NCI-H187 (cell line): ENCODE measurements around the gene PAK5.

Experiments
- DNase-seq, 2 experiments: peaks; one replicate each; lab custom pipeline; 2025; lab: John Stamatoyannopoulos, UW

PAK5 gene

GRCh38 chr20:9838378-9839295 lies at the start of gene PAK5:
TSS of gene PAK5 (minus strand) at chr20:9839076. CDS start at chr20:9644328, 194,748 bp downstream.
- peak; percentile 85 to 96 for DNase-seq

GRCh38 chr20:9887706-9888105 lies 48.8 kb upstream of the PAK5 start:
- DNase-seq, result no peak

DNA sequence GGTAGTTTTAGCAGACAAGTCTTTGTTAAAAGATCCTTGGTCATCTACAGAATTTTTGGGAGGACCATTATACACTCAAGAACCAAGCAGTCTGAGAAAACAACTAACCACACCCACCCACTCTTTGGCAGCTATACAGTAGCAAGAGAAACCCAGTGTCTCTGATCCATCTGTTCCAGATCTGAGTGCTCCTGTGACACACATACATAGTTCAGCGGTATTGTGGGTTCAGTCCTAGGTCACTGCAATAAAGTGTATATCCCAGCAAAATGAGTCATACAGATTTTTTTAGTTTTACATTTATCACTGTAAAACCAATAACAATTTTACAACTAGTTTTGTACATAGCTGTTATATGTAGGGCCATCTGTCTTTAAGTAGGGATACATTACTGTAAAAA lies 47.4 kb upstream of the PAK5 start:
- no peak for DNase-seq

DNA sequence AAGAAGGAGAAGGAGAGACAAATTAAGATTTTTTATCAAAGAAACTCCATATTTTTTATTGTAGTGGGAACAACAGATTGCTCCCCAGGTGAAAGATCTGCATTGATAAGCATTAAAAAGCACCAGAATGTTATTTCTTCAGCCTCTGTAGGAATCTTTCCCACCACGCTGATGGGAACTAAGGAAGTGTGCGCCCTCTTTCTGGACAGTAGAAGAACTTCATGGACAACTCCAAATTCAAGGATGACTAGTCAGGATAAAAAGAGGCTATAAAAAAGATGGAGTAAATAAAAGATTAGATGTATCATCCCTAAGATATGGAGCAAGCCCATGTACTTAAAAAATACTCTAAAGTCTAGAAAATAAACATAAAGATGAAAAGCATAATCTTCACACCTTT lies 45.8 kb upstream of the PAK5 start:
- DNase-seq, result no peak

DNA sequence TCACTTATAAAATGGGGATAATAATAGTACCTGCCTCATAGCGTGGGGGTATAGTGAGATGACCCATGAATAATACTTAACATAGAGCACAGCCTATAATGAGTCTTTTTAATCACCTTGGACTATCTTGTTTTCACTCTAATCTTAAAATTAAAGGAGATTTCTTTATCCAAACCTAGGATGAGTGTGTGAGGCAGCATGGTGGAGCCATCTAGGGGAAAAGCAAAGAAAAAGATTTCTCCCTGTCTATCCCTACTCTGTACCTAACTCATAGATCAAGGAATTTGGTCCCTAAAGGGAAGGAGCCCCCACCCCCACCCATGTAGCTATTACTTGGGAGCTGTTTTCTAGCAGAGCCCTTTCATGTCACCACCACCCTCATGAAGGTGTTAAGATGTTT lies 45.2 kb upstream of the PAK5 start:
- no peak for DNase-seq

DNA sequence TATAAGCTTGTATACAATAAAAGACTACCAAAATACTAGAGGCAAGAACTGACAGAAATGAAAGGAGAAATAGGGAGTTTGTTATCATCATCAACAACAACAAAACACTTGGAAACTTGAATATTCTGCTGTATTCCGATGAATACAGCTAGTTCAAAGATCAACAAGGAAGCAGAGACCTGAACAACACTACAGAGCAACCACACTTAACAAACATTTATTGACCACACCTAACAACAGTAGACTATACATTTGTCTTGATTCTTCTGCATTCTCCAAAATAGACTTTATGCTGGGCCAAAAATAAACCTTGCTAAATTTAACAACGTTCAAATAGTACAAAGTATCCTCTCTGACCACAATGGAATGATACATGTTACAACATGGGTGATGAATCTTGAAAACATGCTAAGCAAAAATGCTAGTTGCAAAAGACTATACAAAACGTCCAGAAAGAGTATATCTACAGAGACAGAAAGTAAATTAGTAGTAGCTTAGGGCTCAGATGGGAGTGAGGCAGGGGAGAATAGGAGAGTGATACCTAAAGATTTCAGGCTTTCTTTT lies 39.1 kb upstream of the PAK5 start:
- no peak for DNase-seq

DNA sequence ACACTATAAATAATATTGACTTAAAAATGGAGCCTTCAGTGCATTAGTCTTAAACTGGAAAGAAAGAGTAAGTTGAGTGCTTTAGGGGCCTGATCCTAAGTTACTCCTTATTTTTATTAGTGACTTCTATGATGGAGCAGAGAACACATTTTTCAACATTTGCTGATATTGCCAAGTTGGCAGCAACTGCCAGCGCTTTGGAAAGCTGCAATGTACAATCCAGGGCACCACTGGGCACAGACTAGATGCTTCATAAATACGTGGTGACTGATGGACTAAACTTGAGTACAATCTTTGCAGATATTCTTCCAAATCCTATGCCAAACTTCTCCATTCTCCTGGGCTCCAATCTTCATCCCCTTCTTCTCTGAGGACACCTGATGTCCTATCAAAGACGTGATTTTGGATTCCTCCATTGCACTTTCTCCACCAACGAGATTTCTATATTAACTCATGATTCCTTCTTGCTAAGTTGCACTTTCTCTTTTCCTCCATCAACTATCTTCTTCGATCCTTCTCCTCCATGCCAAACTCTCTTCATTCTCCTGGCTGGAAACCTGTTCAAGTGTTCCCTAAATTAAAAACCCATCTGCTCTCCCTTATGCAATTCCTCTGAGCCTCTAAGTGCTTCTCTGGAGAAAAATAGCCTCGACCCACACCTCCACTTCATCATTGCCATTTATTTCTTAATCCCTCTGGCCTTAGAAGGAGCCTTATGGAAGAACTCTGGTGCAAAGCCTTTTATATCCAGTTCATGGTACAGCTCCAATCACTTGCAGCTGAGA lies 28.5 kb upstream of the PAK5 start:
- DNase-seq, result no peak

- DNase-seq, result no peak
Observed at GRCh38 chr20:9852566-9852965, 13.7 kb upstream of the PAK5 start.

DNA sequence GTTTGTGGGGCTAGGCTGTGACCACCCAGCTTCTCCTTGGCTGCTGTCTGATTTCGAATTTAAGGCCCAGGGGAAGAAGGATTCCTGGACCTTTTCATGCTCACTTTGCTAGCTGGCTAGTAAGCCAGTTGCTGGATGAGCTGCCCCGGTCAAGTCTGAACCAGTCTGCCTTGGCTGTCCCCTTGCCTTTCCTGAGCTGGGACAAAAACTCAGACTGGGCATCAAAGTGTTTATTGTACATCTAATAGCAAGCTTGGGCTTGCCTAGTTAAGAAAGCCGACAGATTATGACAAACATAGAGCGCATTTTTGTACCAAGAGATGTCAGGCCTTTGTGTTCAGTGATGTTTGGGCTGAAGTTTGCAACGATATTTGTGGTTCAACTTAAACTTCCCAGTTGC lies 750 bp upstream of the PAK5 start:
- no peak for DNase-seq

DNA sequence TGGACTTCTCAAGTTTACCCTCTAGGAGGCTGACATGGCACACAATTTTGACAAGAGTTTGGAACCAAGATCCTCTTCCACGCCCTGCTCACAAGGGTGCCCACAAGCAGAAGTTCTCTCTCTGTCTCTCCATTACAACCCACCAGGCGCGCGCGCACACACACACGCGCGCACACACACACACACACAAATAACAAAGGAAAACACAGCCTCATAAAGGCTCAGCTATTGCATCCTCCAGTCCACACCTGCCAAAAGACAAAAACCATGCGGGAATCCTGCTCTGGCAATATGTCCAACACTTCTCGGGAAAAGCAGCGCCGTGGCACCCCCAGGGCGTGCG lies 870 bp downstream of the PAK5 start:
- DNase-seq, result no peak

GRCh38 chr20:9837634-9838033 lies 1.2 kb downstream of the PAK5 start:
- DNase-seq, result no peak

GRCh38 chr20:9835302-9835701 lies 3.6 kb downstream of the PAK5 start:
- no peak for DNase-seq

- no peak for DNase-seq
Observed at GRCh38 chr20:9831032-9831431, 7.8 kb downstream of the PAK5 start.

DNA sequence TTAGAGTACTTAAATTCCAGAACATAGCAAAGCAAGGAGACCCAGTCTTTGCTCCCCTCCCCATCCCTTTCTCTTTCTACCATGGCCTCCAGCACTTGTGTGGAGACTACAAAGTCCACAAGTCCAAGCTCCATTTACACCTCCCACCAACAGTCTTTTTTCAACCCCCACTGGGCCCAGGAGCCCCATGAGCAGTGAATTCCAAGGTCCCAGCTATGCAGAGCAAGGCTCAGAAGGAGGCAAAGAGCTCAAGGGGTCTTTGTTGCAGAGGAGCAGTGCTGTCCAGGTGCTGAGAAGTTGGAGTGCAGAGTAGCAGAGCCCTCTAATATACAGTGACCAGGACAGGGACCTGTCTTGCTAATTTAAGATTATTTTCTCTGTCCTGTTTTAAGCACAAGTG lies 9.0 kb downstream of the PAK5 start:
- DNase-seq, result no peak

- DNase-seq, result no peak
Observed at GRCh38 chr20:9817654-9818053, 21.2 kb downstream of the PAK5 start.

GRCh38 chr20:9815632-9816031 lies 23.2 kb downstream of the PAK5 start:
- no peak for DNase-seq

- no peak for DNase-seq
Observed at GRCh38 chr20:9810738-9811137, 28.1 kb downstream of the PAK5 start.

DNA sequence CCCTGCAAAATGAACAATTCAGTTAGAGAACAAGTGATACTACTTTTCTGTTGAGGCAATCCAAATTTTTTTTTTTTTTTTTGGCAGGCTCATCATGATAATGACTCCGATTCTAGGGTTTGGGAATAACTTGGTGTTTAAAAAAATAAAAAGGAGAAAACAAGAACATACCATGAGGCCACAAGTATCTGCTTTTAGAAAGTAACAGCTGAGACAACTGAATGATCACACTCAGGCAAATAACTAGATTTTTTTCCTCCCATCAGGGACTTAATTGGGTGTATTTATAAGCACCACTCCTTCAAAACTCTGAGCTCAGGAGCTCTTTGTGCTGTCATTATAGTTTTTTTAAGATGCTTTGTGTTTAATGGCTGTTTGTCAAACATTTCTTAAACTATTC lies 29.6 kb downstream of the PAK5 start:
- DNase-seq, result no peak

DNA sequence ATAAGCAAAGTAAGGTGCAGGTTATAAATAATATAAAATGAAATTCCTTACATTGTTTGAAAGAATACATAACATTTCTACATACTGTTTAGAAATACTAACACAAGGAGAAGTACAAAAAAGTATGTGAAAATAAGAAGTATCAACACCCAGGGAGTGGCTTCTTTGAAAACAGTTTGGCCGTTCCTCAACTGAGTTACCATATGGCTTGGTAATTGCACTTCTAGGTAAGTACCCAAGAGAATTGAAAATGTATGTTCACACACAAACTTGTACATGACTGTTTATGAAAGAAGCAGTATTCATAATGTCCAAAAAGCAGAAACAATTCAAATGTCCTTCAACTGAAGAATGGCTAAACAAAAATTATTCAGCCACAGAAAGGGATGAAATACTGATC lies 30.7 kb downstream of the PAK5 start:
- no peak for DNase-seq

GRCh38 chr20:9807136-9807535 lies 31.7 kb downstream of the PAK5 start:
- DNase-seq, result no peak

- no peak for DNase-seq
Observed at GRCh38 chr20:9800421-9800820, 38.5 kb downstream of the PAK5 start.

- DNase-seq, result no peak
Observed at GRCh38 chr20:9794831-9795230, 44.0 kb downstream of the PAK5 start.

DNA sequence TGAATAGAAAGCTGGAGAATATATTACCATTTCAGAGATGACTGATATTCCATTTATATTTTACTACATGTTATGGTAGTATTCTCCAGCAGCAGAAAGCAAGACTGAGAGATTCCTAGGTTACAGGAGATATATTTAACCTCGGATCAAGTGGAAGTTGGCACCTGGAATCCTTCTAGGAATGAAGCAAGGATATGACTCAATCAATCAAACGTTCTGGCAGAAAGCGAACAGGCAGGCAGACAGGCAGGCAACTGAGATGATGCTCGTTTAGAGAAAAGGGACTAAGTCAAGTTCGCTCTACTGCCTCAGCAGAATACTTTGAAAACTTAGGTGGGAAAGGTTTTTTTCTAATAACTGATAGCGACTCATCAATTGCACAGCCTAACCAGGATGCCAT lies 46.2 kb downstream of the PAK5 start:
- no peak for DNase-seq
